Measurements from ENCODE around the gene EYA2. TPM values are rescaled to one million over a fixed set of nuclear protein-coding genes. Genes with fewer than 3 reads are reported as not detected.

Gene EYA2
- total RNA-seq, 1 donor from 2014 or later = 15.4 TPM

GRCh38 chr20:46939031-46939965 lies 44.7 kb downstream of the EYA2 start:
- no peak overlapping the region for H3K4me3 ChIP-seq
- H3K27me3 ChIP-seq = no peaks in the 10 kb centered on the region
- H3K9me3 ChIP-seq = no peaks in the 10 kb centered on the region
- TF ChIP-seq, protein P1, sequence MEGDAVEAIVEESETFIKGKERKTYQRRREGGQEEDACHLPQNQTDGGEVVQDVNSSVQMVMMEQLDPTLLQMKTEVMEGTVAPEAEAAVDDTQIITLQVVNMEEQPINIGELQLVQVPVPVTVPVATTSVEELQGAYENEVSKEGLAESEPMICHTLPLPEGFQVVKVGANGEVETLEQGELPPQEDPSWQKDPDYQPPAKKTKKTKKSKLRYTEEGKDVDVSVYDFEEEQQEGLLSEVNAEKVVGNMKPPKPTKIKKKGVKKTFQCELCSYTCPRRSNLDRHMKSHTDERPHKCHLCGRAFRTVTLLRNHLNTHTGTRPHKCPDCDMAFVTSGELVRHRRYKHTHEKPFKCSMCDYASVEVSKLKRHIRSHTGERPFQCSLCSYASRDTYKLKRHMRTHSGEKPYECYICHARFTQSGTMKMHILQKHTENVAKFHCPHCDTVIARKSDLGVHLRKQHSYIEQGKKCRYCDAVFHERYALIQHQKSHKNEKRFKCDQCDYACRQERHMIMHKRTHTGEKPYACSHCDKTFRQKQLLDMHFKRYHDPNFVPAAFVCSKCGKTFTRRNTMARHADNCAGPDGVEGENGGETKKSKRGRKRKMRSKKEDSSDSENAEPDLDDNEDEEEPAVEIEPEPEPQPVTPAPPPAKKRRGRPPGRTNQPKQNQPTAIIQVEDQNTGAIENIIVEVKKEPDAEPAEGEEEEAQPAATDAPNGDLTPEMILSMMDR (IDR thresholded peaks at IDR 0.05) = no peak
- H3K36me3 ChIP-seq = no peaks in the 10 kb centered on the region
- intact Hi-C loops (cut with DNase I) = no loop called here
- DNase-seq (ENCODE audit: low spot score in 2 of 2) = no peak
- no peak overlapping the region for H3K27ac ChIP-seq
- H3K4me1 ChIP-seq = no peaks in the 10 kb centered on the region

- Histone ChIP-seq H3K4me3 (no peak overlapping the region), H3K27ac (no peak overlapping the region), H3K4me1 (no peaks in the 10 kb centered on the region), H3K27me3 (no peaks in the 10 kb centered on the region), H3K36me3 (no peaks in the 10 kb centered on the region), H3K9me3 (no peaks in the 10 kb centered on the region)
- TF ChIP-seq, protein P1 (IDR thresholded peaks at IDR 0.05) = no peak
- intact Hi-C loops (cut with DNase I) = no loop called here
- no peak for DNase-seq (ENCODE audit: low spot score in 2 of 2)
Measured at GRCh38 chr20:46940616-46941015, 46.0 kb downstream of the EYA2 start.

DNA sequence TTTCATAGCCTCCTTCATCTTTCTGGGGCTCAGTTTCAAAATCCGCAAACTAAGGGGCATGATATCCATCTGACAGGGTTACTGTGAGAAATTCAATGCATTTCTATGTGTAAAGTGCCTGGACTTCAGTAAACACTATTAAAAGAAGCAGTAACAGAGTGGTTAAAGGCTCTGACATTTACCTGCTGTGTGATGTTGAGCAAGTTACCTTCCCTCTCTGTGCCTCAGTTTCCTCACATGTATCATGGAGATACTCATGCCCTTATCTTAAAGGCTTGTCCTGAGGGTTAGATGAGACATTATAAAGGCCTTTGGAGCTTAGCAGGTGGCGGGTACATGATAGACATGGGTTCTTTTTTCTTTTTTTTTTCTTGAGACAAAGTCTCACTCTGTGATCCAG lies 46.8 kb downstream of the EYA2 start:
- TF ChIP-seq, protein P1 (IDR thresholded peaks at IDR 0.05) = no peak
- intact Hi-C loops (cut with DNase I) = no loop called here
- Histone ChIP-seq H3K4me3 (no peak overlapping the region), H3K27ac (no peak overlapping the region), H3K4me1 (peaks cover 0 to 5% of the 10 kb centered on the region in 2 donors), H3K36me3 (no peaks in the 10 kb centered on the region), H3K9me3 (no peaks in the 10 kb centered on the region), H3K27me3 (no peaks in the 10 kb centered on the region)
- DNase-seq (ENCODE audit: low spot score in 2 of 2) = no peak

- DNase-seq (ENCODE audit: low spot score in 2 of 2) = no peak
- H3K9me3 ChIP-seq = no peaks in the 10 kb centered on the region
- no peak overlapping the region for H3K27ac ChIP-seq
- TF ChIP-seq, protein P1 (IDR thresholded peaks at IDR 0.05) = no peak
- H3K4me1 ChIP-seq = peaks cover 0 to 6% of the 10 kb centered on the region in 2 donors
- intact Hi-C loops (cut with DNase I) = no loop called here
- no peak overlapping the region for H3K4me3 ChIP-seq
- H3K36me3 ChIP-seq = no peaks in the 10 kb centered on the region
- no peaks in the 10 kb centered on the region for H3K27me3 ChIP-seq
Measured at GRCh38 chr20:46943861-46944591, 49.4 kb downstream of the EYA2 start.

- Histone ChIP-seq H3K27me3 (no peaks in the 10 kb centered on the region), H3K4me1 (peaks cover 0 to 6% of the 10 kb centered on the region in 2 donors), H3K27ac (peak overlapping the region in 1 of 2 donors; percentile 11), H3K36me3 (no peaks in the 10 kb centered on the region), H3K9me3 (no peaks in the 10 kb centered on the region), H3K4me3 (no peak overlapping the region)
- intact Hi-C loops (cut with DNase I) = loop anchor here (5.0 kb wide), 1 partner anchor 48 kb away; no protein-coding TSS in a partner anchor
- TF ChIP-seq, protein P1 (IDR thresholded peaks at IDR 0.05) = no peak
- DNase-seq (ENCODE audit: low spot score in 2 of 2) = no peak
Measured at GRCh38 chr20:46945465-46945864, 50.8 kb downstream of the EYA2 start.
